Hepatocyte (in vitro differentiated cells): ENCODE data around the gene MOK. TPM values are rescaled to one million over a fixed set of nuclear protein-coding genes. Genes with fewer than 3 reads are reported as not detected.

Source experiments
- DNase-seq: peaks from one replicate; pipeline ENCODE4 v3.0.0-alpha.2; 2016; ENCODE audit warnings: low spot score
- H2AFZ ChIP-seq: fragments of 200-600 bp; sonication (generic); 2 replicates; pipeline ENCODE4 v1.6.0; 2016; ENCODE audit warnings: antibody characterized with exemption, mild to moderate bottlenecking
- H3K27ac ChIP-seq: fragments of 200-600 bp; sonication (generic); 2 replicates; pipeline ENCODE4 v1.5.1; 2016; ENCODE audit warnings: mild to moderate bottlenecking
- H3K27me3 ChIP-seq: fragments of 200-600 bp; sonication (generic); 2 replicates; pipeline ENCODE4 v1.6.1; 2016
- H3K36me3 ChIP-seq: fragments of 200-600 bp; sonication (generic); replicated peaks from 2 replicates; pipeline ENCODE4 v1.5.1; 2016; ENCODE audit warnings: low read depth; ENCODE audit not compliant: insufficient read depth
- H3K4me1 ChIP-seq: fragments of 200-600 bp; sonication (generic); 2 replicates; pipeline ENCODE4 v1.5.1; 2016; ENCODE audit warnings: mild to moderate bottlenecking, moderate library complexity; ENCODE audit not compliant: insufficient read depth
- H3K4me2 ChIP-seq: fragments of 200-600 bp; sonication (generic); 2 replicates; pipeline ENCODE4 v1.6.0; 2016
- H3K4me3 ChIP-seq: fragments of 200-600 bp; sonication (generic); 2 replicates; pipeline ENCODE4 v1.5.1; 2016; ENCODE audit warnings: mild to moderate bottlenecking
- H3K79me2 ChIP-seq: fragments of 200-600 bp; sonication (generic); 2 replicates; pipeline ENCODE4 v1.6.0; 2017; ENCODE audit warnings: mild to moderate bottlenecking
- H3K9me2 ChIP-seq: fragments of 200-600 bp; sonication (generic); replicated peaks from 2 replicates; pipeline ENCODE4 v1.6.0; 2017; ENCODE audit warnings: mild to moderate bottlenecking; ENCODE audit not compliant: insufficient read depth
- H3K9me3 ChIP-seq: fragments of 200-600 bp; sonication (generic); 2 replicates; pipeline ENCODE4 v1.5.1; 2016; ENCODE audit warnings: low read depth, mild to moderate bottlenecking
- H4K20me1 ChIP-seq: fragments of 200-600 bp; sonication (generic); 2 replicates; pipeline ENCODE4 v1.6.0; 2016; ENCODE audit warnings: mild to moderate bottlenecking; ENCODE audit not compliant: insufficient read depth, poor library complexity, severe bottlenecking
- EZH2 ChIP-seq: fragments of 200-600 bp; sonication (generic); IDR thresholded peaks from 2 replicates; pipeline ENCODE4 v1.6.1; 2016; ENCODE audit warnings: antibody characterized with exemption, mild to moderate bottlenecking, borderline replicate concordance
- EZH2phosphoT487 ChIP-seq: fragments of 200-600 bp; sonication (generic); IDR thresholded peaks from one replicate; pipeline ENCODE4 v1.6.1; 2018; ENCODE audit warnings: antibody characterized with exemption, mild to moderate bottlenecking, low read depth, moderate library complexity; ENCODE audit not compliant: unreplicated experiment, severe bottlenecking
- WGBS: methylation state at CpG from one replicate; pipeline ENCODE4 v1.1.6; 2016; ENCODE audit warnings: low lambda C conversion rate; ENCODE audit errors: missing lambda C conversion rate; 5-methylcytosine and 5-hydroxymethylcytosine counted together
- polyA plus RNA-seq: library from polyadenylated mRNA; unstranded; fragments of >200 nt; fragmentation: Nextera tagmentation; extraction: Ambion mirVana; gene quantifications from 2 replicates; pipeline ENCODE4 v1.2.1, GENCODE V29; 2016
- total RNA-seq: library from RNA; depleted of rRNA; stranded (reverse); fragments of >200 nt; gene quantifications from 2 replicates; pipeline ENCODE4 v1.2.3, GENCODE V29; 2014
- TF ChIP-seq, protein P1 (sequence below): fragments of 200-600 bp; sonication (generic); IDR thresholded peaks from 2 replicates; pipeline ENCODE4 v1.5.1; 2016; ENCODE audit warnings: antibody characterized with exemption, mild to moderate bottlenecking; ENCODE audit not compliant: poor library complexity

Gene MOK
- total and polyA plus RNA-seq, 2 experiments from 2014 or later, result 9.3 to 13.5 TPM

GRCh38 chr14:102210421-102211042, 94.4 kb downstream of the MOK start:
- Histone ChIP-seq H3K4me3 (no peak overlapping the region), H3K36me3 (no peaks in the 10 kb centered on the region), H2AFZ (no peak overlapping the region), H3K79me2 (peaks cover 18% of the 10 kb centered on the region), H3K9me2 (no peaks in the 10 kb centered on the region), H3K4me2 (no peak overlapping the region), H3K4me1 (peaks cover 5% of the 10 kb centered on the region), H4K20me1 (peaks cover 22% of the 10 kb centered on the region), H3K27me3 (no peaks in the 10 kb centered on the region), H3K27ac (no peak overlapping the region), H3K9me3 (no peaks in the 10 kb centered on the region)
- DNase-seq, result no peak
- TF ChIP-seq, protein P1, sequence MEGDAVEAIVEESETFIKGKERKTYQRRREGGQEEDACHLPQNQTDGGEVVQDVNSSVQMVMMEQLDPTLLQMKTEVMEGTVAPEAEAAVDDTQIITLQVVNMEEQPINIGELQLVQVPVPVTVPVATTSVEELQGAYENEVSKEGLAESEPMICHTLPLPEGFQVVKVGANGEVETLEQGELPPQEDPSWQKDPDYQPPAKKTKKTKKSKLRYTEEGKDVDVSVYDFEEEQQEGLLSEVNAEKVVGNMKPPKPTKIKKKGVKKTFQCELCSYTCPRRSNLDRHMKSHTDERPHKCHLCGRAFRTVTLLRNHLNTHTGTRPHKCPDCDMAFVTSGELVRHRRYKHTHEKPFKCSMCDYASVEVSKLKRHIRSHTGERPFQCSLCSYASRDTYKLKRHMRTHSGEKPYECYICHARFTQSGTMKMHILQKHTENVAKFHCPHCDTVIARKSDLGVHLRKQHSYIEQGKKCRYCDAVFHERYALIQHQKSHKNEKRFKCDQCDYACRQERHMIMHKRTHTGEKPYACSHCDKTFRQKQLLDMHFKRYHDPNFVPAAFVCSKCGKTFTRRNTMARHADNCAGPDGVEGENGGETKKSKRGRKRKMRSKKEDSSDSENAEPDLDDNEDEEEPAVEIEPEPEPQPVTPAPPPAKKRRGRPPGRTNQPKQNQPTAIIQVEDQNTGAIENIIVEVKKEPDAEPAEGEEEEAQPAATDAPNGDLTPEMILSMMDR, result no peak
- no peak for TF ChIP-seq EZH2phosphoT487
- no peak for TF ChIP-seq EZH2
- 93% methylated on average over 24 of the region's 25 CpGs for WGBS

DNA sequence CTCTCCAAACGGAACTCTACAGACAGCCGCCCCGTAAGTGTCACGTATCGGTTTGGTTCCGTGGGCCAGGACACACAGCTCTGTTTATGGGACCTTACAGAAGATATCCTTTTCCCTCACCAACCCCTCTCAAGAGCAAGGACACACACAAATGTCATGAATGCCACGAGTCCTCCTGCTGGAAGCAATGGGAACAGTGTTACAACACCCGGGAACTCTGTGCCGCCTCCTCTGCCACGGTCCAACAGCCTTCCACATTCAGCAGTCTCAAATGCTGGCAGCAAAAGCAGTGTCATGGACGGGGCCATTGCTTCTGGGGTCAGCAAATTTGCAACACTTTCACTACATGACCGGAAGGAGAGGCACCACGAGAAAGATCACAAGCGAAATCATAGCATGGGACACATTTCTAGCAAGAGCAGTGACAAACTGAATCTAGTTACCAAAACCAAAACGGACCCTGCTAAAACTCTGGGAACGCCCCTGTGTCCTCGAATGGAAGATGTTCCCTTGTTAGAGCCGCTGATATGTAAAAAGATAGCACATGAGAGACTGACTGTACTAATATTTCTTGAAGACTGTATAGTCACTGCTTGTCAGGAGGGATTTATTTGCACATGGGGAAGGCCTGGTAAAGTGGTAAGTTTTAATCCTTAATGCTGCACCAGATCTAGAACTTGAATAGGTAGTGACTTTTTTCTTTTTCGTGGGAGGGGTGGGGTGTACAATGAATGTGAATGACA, 95.6 kb downstream of the MOK start:
- TF ChIP-seq, protein P1, result peak; percentile 21
- no peak for TF ChIP-seq EZH2phosphoT487
- TF ChIP-seq EZH2, result no peak
- Histone ChIP-seq H2AFZ (no peak overlapping the region), H3K36me3 (no peaks in the 10 kb centered on the region), H3K4me2 (no peak overlapping the region), H3K4me1 (no peaks in the 10 kb centered on the region), H3K79me2 (peaks cover 26% of the 10 kb centered on the region), H4K20me1 (peaks cover 13% of the 10 kb centered on the region), H3K9me2 (no peaks in the 10 kb centered on the region), H3K27me3 (no peaks in the 10 kb centered on the region), H3K27ac (no peak overlapping the region), H3K4me3 (no peak overlapping the region), H3K9me3 (no peaks in the 10 kb centered on the region)
- WGBS, result 86% methylated on average over 19 of the region's 19 CpGs
- DNase-seq, result peak; percentile 41

- no peak for DNase-seq
- Histone ChIP-seq H3K27ac (no peak overlapping the region), H3K27me3 (no peaks in the 10 kb centered on the region), H3K36me3 (no peaks in the 10 kb centered on the region), H3K79me2 (peaks cover 28% of the 10 kb centered on the region), H3K9me3 (no peaks in the 10 kb centered on the region), H4K20me1 (peaks cover 10% of the 10 kb centered on the region), H3K9me2 (no peaks in the 10 kb centered on the region), H3K4me1 (no peaks in the 10 kb centered on the region), H3K4me3 (no peak overlapping the region), H2AFZ (no peak overlapping the region), H3K4me2 (no peak overlapping the region)
- 96% methylated on average over 17 of the region's 17 CpGs for WGBS
- TF ChIP-seq EZH2phosphoT487 (no peak), EZH2 (no peak)
- TF ChIP-seq, protein P1, result no peak
Observed at GRCh38 chr14:102208741-102209140, 96.2 kb downstream of the MOK start.
